HEK293 (cell line): ENCODE measurements around the gene ACSBG1.

Experiments
- HIC1 ChIP-seq: fragments of 450-650 bp; formaldehyde crosslinking; IDR thresholded peaks from 2 replicates; pipeline ENCODE4 v1.5.1; 2016; ENCODE audit warnings: missing biosample characterization, missing genetic modification characterization
- KLF9 ChIP-seq: fragments of 450-650 bp; formaldehyde crosslinking; IDR thresholded peaks from 2 replicates; pipeline ENCODE4 v1.5.1; 2016; ENCODE audit warnings: missing biosample characterization, missing genetic modification characterization, low read depth
- PATZ1 ChIP-seq: fragments of 450-650 bp; formaldehyde crosslinking; IDR thresholded peaks from 2 replicates; pipeline ENCODE4 v1.5.1; 2016; ENCODE audit warnings: missing biosample characterization, missing genetic modification characterization
- PBX3 ChIP-seq: sonication (generic); formaldehyde crosslinking; IDR thresholded peaks from 2 replicates; pipeline ENCODE4 v1.8.1; 2022; ENCODE audit warnings: mild to moderate bottlenecking, moderate library complexity, missing genetic modification reagents
- SP2 ChIP-seq: fragments of 450-650 bp; formaldehyde crosslinking; IDR thresholded peaks from 2 replicates; pipeline ENCODE4 v1.5.1; 2016; ENCODE audit warnings: missing biosample characterization, missing genetic modification characterization
- SP3 ChIP-seq: fragments of 450-650 bp; formaldehyde crosslinking; IDR thresholded peaks from 2 replicates; pipeline ENCODE4 v1.5.1; 2016; ENCODE audit warnings: missing biosample characterization, missing genetic modification characterization
- ZBTB48 ChIP-seq: fragments of 450-650 bp; formaldehyde crosslinking; IDR thresholded peaks from 2 replicates; pipeline ENCODE4 v1.5.1; 2016; ENCODE audit warnings: missing biosample characterization, missing genetic modification characterization
- ZBTB8A ChIP-seq: fragments of 450-650 bp; formaldehyde crosslinking; IDR thresholded peaks from 2 replicates; pipeline ENCODE4 v1.5.1; 2016; ENCODE audit warnings: missing biosample characterization, missing genetic modification characterization
- ZNF114 ChIP-seq: fragments of 450-650 bp; formaldehyde crosslinking; IDR thresholded peaks from 2 replicates; pipeline ENCODE4 v1.5.0; 2017; ENCODE audit warnings: missing biosample characterization, missing genetic modification characterization
- ZNF274 ChIP-seq, 2 experiments: fragments of 200-500 bp in 1 of 2; fragments of 450-650 bp in 1 of 2; sonication (Bioruptor generic) in 1 of 2; formaldehyde crosslinking in 1 of 2; IDR thresholded peaks; 2 replicates each; pipeline versions ENCODE4 v1.5.1 to v1.6.1; 2014 to 2016; ENCODE audit warnings: borderline replicate concordance in 1 of 2, inconsistent platforms in 1 of 2, low read length in 1 of 2, missing biosample characterization in 1 of 2, missing genetic modification characterization in 1 of 2
- ZNF335 ChIP-seq: fragments of 450-650 bp; formaldehyde crosslinking; conservative IDR thresholded peaks from 2 replicates; pipeline ENCODE4 v1.5.1; 2016; ENCODE audit warnings: missing biosample characterization, missing genetic modification characterization
- ZNF341 ChIP-seq: fragments of 450-650 bp; formaldehyde crosslinking; IDR thresholded peaks from 2 replicates; pipeline ENCODE4; 2016; ENCODE audit warnings: low read depth, missing biosample characterization, missing genetic modification characterization
- ZNF362 ChIP-seq: fragments of 450-650 bp; formaldehyde crosslinking; IDR thresholded peaks from 2 replicates; pipeline ENCODE4 v1.5.1; 2016; ENCODE audit warnings: missing biosample characterization, missing genetic modification characterization
- ZNF404 ChIP-seq: fragments of 450-650 bp; formaldehyde crosslinking; IDR thresholded peaks from 2 replicates; pipeline ENCODE4 v1.5.1; 2017; ENCODE audit warnings: missing biosample characterization, missing genetic modification characterization
- ZNF561 ChIP-seq: fragments of 450-650 bp; IDR thresholded peaks from 2 replicates; pipeline ENCODE4 v1.5.1; 2018; ENCODE audit warnings: missing biosample characterization, missing genetic modification characterization, borderline replicate concordance
- ZNF639 ChIP-seq: fragments of 450-650 bp; formaldehyde crosslinking; IDR thresholded peaks from 2 replicates; pipeline ENCODE4 v1.5.1; 2016; ENCODE audit warnings: missing biosample characterization, missing genetic modification characterization
- ZNF658 ChIP-seq: fragments of 450-650 bp; formaldehyde crosslinking; IDR thresholded peaks from 2 replicates; pipeline ENCODE4; 2016; ENCODE audit warnings: missing biosample characterization, missing genetic modification characterization
- ZNF660 ChIP-seq: fragments of 450-650 bp; IDR thresholded peaks from 2 replicates; pipeline ENCODE4 v1.5.1; 2018; ENCODE audit warnings: missing biosample characterization, mild to moderate bottlenecking, missing genetic modification characterization
- ZNF670 ChIP-seq: fragments of 450-650 bp; formaldehyde crosslinking; IDR thresholded peaks from 2 replicates; pipeline ENCODE4 v1.5.1; 2016; ENCODE audit warnings: missing biosample characterization, missing genetic modification characterization, low read depth
- ZNF677 ChIP-seq: fragments of 450-650 bp; IDR thresholded peaks from 2 replicates; pipeline ENCODE4 v1.5.0; 2018; ENCODE audit warnings: missing biosample characterization, mild to moderate bottlenecking, missing genetic modification characterization, moderate library complexity
- ZNF76 ChIP-seq: fragments of 450-650 bp; formaldehyde crosslinking; IDR thresholded peaks from 2 replicates; pipeline ENCODE4; 2016; ENCODE audit warnings: low read depth, missing biosample characterization, missing genetic modification characterization, borderline replicate concordance
- TF ChIP-seq, protein P1 (sequence below): fragments of 450-650 bp; formaldehyde crosslinking; IDR thresholded peaks from 2 replicates; pipeline ENCODE4 v1.5.1; 2016; ENCODE audit warnings: missing biosample characterization, missing genetic modification characterization, borderline replicate concordance
- TF ChIP-seq, protein P2 (sequence below): fragments of 450-650 bp; formaldehyde crosslinking; IDR thresholded peaks from 2 replicates; pipeline ENCODE4 v1.5.1; 2016; ENCODE audit warnings: missing biosample characterization, missing genetic modification characterization
- TF ChIP-seq, protein P3 (sequence below): fragments of 450-650 bp; formaldehyde crosslinking; IDR thresholded peaks from 2 replicates; pipeline ENCODE4 v1.5.1; 2016; ENCODE audit warnings: missing biosample characterization, missing genetic modification characterization

Gene ACSBG1

DNA sequence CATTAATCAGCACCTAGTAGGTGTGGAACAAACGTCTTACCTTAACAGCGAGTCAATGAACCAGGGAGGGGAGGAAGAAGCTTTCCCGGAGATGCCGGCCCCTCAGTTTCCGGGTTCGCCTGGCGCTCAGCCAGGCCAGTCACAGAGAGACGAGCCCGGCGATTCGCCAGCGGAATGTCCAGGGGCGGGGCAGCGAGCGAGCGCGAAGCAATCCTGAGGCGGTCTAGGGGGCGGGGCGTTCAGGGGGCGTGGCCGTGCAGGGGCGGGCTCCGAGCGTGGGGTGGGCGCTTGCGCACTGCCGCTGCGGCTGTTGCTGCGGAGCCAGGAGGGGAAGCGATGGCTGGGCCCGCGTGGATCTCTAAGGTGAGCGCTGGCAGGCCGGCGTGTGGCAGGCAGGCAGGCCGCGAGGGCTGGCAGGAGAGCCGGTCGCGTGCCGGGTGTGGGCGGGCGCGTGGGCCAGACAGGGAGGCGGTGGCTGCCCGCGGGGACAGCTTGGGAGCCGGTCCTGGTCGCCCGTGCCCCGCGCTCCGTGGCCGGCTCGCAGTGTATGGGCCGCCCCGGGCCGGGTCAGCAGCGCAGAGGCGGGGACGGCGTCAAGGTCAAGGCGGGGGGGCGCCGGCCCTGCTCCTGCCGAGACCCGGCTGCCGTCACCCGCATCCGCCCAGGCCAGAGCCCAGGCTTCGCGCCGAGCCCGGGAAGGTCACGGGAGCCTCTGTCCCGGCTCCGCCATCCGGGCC is 85.1 kb downstream of the ACSBG1 start, which contains the start of gene IDH3A (continued):
- TF ChIP-seq SP2 (peak; percentile 93), SP3 (tag by site-specific recombination) (peak; percentile 86), ZNF404 (no peak), ZNF677 (peak; percentile 18; the same call in 1 of the 2 replicates), ZBTB48 (tag by site-specific recombination) (no peak), ZBTB8A (peak; percentile 27; the same call in 1 of the 2 replicates), ZNF639 (tag by site-specific recombination) (no peak), PBX3 (CRISPR knock-in tag) (peak; percentile 84), ZNF660 (peak; percentile 44; the same call in 1 of the 2 replicates), ZNF670 (no peak), KLF9 (peak; percentile 89), ZNF274 (IDR thresholded peaks at IDR 0.05; ENCODE audit: low read length) (no peak), ZNF274 (tag by site-specific recombination; IDR thresholded peaks at IDR 0.05; ENCODE audit: borderline replicate concordance) (no peak), ZNF114 (tag by site-specific recombination) (no peak), ZNF362 (tag by site-specific recombination) (no peak; the same call in 1 of the 2 replicates), ZNF658 (tag by site-specific recombination) (no peak), ZNF335 (tag by site-specific recombination) (no peak), ZNF561 (tag by site-specific recombination) (peak; percentile 35; the same call in 1 of the 2 replicates), ZNF76 (tag by site-specific recombination) (0 out of 2 replicates have a peak, but pooled peaks have one; percentile 40), HIC1 (tag by site-specific recombination) (no peak), PATZ1 (tag by site-specific recombination) (peak; percentile 46), ZNF341 (tag by site-specific recombination) (peak; percentile 85)
- TF ChIP-seq, protein P1, sequence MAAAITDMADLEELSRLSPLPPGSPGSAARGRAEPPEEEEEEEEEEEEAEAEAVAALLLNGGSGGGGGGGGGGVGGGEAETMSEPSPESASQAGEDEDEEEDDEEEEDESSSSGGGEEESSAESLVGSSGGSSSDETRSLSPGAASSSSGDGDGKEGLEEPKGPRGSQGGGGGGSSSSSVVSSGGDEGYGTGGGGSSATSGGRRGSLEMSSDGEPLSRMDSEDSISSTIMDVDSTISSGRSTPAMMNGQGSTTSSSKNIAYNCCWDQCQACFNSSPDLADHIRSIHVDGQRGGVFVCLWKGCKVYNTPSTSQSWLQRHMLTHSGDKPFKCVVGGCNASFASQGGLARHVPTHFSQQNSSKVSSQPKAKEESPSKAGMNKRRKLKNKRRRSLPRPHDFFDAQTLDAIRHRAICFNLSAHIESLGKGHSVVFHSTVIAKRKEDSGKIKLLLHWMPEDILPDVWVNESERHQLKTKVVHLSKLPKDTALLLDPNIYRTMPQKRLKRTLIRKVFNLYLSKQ (tag by site-specific recombination): no peak
- TF ChIP-seq, protein P2, sequence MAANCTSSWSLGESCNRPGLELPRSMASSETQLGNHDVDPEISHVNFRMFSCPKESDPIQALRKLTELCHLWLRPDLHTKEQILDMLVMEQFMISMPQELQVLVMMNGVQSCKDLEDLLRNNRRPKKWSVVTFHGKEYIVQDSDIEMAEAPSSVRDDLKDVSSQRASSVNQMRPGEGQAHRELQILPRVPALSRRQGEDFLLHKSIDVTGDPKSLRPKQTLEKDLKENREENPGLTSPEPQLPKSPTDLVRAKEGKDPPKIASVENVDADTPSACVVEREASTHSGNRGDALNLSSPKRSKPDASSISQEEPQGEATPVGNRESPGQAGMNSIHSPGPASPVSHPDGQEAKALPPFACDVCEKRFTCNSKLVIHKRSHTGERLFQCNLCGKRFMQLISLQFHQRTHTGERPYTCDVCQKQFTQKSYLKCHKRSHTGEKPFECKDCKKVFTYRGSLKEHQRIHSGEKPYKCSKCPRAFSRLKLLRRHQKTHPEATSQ (tag by site-specific recombination): no peak
- TF ChIP-seq, protein P3, sequence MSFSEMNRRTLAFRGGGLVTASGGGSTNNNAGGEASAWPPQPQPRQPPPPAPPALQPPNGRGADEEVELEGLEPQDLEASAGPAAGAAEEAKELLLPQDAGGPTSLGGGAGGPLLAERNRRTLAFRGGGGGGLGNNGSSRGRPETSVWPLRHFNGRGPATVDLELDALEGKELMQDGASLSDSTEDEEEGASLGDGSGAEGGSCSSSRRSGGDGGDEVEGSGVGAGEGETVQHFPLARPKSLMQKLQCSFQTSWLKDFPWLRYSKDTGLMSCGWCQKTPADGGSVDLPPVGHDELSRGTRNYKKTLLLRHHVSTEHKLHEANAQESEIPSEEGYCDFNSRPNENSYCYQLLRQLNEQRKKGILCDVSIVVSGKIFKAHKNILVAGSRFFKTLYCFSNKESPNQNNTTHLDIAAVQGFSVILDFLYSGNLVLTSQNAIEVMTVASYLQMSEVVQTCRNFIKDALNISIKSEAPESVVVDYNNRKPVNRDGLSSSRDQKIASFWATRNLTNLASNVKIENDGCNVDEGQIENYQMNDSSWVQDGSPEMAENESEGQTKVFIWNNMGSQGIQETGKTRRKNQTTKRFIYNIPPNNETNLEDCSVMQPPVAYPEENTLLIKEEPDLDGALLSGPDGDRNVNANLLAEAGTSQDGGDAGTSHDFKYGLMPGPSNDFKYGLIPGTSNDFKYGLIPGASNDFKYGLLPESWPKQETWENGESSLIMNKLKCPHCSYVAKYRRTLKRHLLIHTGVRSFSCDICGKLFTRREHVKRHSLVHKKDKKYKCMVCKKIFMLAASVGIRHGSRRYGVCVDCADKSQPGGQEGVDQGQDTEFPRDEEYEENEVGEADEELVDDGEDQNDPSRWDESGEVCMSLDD (tag by site-specific recombination): no peak
